ENCODE data around the gene TMEM109. TPM values are rescaled to one million over a fixed set of nuclear protein-coding genes. Genes with fewer than 3 reads are reported as not detected.

The TMEM109 gene
- total and polyA plus RNA-seq, 9 of the 15 experiments (the other 6 are each of a cell fraction or from before 2014, with no cell fraction given), result 9.2 to 71.3 (median 30.5) TPM

- TF ChIP-seq NR0B1 (IDR thresholded peaks at IDR 0.05; ENCODE audit: partially characterized antibody) (no peak), NONO (IDR thresholded peaks at IDR 0.05; ENCODE audit: low read depth in 2 of 2, low read length in 1 of 2) (peak in 1 of 2 experiments; percentile 52; a peak in 1 of 4 replicates), TEAD4 (IDR thresholded peaks at IDR 0.05; ENCODE audit: low read length) (peak; percentile 20; the same call in 1 of the 2 replicates), TEAD4 (CRISPR knock-in tag; IDR thresholded peaks at IDR 0.05; ENCODE audit: borderline replicate concordance) (peak; percentile 64; the same call in 1 of the 2 replicates), MED1 (CRISPR knock-in tag; IDR thresholded peaks at IDR 0.05; ENCODE audit: borderline replicate concordance) (no peak), HMGXB4 (CRISPR knock-in tag; IDR thresholded peaks at IDR 0.05) (peak; percentile 74), PHF20 (IDR thresholded peaks at IDR 0.05; ENCODE audit: partially characterized antibody) (peak; percentile 54), ZNF740 (CRISPR knock-in tag; IDR thresholded peaks at IDR 0.05) (peak; percentile 91), ZNF740 (tag; IDR thresholded peaks at IDR 0.05) (0 out of 4 replicates have a peak, but pooled peaks of 1 of the 2 experiments have one; percentile 40), ZNF511 (CRISPR knock-in tag; IDR thresholded peaks at IDR 0.05) (peak; percentile 90), YY1 (IDR thresholded peaks at IDR 0.05; ENCODE audit: borderline replicate concordance in 1 of 3, control insufficient read depth in 1 of 3, extremely low read depth in 1 of 3, insufficient read depth in 3 of 3, insufficient read length in 1 of 3, insufficient replicate concordance in 2 of 3, low read depth in 1 of 3, low read length in 2 of 3) (peak in 1 of 3 experiments; percentile 30), HDAC6 (IDR thresholded peaks at IDR 0.05; ENCODE audit: low read depth, low read length) (no peak), NCOR1 (IDR thresholded peaks at IDR 0.05) (no peak), TOE1 (IDR thresholded peaks at IDR 0.05; ENCODE audit: borderline replicate concordance) (no peak), TOE1 (CRISPR knock-in tag; IDR thresholded peaks at IDR 0.05; ENCODE audit: borderline replicate concordance, low read depth) (0 out of 2 replicates have a peak, but pooled peaks have one; percentile 53), TAF1 (IDR thresholded peaks at IDR 0.05; ENCODE audit: control insufficient read depth, extremely low read depth, insufficient read depth, low read length, severe bottlenecking) (peak; percentile 92), HNRNPLL (IDR thresholded peaks at IDR 0.05; ENCODE audit: low read depth, low read length, poor library complexity, severe bottlenecking) (peak; percentile 98)
Measured at GRCh38 chr11:60906132-60906972, 7.6 kb upstream of the TMEM109 start, which contains the start of gene PRPF19 (continued).

Data from K562 (cell line).